Left hindlimb (tissue), 1 donor: Measurements from ENCODE around the gene FHIT.
"Not testable (repeated sequence)": the region's sequence is repeated elsewhere in the genome, so short reads cannot be mapped to it uniquely, and the experiment has no call there.

ENCODE experiments used
- DNase-seq: peaks from one replicate; pipeline ENCODE4 v3.0.0-alpha.2; 2018

The FHIT gene

DNA sequence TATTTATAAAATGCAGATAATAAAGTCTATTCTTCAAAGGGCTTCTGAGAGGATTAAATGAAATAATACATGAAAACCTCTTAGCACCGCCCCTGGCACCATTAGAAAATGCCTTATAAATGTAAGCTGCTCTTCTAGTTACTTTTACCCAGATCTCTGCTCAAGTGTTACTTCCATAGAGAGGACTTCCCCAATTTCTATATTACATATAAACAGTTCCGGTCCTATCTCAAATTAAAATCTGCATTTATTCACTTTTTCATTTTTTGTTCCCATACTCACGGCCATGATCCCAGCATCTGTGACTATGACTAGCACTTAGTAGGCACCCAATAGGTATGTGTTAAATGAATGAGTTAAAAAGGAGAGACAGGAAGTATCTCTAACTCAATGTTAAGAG, 1310.5 kb downstream of the FHIT start:
- DNase-seq = no peak

DNA sequence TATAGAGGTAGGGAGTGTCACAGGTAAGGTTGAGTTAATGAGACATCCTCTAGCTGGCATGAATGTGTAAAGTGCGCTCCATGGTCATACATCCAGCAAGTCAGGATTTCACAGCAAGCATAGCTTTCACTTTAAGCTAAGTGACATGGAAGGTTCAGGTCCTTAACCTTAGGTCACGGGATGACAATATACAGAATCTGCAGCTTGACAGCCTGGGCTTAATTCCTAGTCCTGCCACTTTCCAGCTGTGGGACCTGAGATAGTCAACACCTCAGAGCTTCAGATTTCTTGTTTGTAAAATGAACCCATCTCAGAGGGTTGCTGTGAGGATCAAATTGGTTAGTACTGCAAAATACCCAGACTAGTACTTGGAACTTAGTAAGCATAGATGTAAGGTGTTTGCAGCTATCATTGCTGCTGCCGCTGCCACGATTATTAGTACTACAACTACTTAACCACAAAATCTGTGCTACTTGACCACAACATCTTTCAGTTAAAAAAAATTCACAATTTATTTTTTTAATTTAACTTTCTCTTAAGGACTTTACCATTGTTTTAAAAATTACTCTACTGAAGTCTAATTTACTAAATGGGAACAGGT, 1311.3 kb downstream of the FHIT start:
- DNase-seq = no peak

DNA sequence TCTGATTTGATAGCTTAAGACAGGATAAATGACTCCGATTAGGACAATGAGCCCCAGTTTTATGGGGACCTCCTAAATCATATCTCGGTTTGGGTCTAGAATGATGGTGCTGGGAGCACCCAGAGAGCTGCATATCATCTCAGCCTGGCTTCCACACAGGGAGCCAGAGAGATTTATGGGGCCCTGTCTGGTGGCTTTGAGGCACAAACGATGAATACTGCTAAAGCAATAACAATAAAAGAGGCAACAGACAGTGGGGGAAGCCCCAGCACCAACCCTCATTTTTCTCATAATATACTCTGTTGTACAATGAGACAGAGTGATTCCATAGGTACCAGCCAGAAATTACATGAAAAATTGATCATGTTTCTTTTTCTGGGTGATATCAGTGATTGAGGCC, 1312.4 kb downstream of the FHIT start:
- no peak for DNase-seq

DNA sequence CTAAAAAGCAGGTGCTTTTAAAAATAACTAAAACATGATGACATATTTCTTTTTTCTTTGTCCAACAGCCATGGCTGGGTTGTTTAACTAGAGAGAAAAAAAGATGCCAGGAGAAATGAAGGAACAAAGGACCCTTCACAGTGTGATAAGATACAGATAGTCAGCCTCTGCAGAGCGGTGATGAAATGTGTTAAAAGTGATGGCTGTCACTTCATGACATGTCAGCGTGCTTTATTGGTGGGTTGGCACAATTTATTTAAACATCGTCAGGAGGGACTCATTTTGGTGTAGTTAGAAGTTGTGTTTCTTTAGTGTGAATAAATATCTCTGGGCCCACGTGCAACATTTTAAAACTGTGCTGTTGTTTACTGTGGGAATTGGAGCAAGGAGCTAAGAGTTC, 1314.1 kb downstream of the FHIT start:
- DNase-seq = no peak

DNA sequence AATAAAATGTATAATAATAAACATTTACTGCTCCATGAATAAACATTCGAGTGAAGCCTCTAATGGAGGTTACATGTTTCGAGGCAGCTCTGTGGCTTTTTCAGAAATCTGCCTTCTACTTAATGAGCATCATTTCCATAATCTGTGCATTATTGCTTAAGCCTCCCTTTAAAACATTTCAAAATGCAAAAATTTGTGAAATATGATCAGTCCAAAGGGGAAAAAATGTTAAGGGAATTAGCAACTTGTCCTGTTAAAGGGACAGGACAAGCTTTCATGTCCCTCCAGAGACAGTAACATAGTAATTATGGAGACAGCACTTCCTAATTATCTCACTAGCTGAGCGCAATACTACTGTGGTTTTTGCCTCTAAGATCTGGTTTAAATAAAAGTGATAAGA, 1314.8 kb downstream of the FHIT start:
- no peak for DNase-seq

DNA sequence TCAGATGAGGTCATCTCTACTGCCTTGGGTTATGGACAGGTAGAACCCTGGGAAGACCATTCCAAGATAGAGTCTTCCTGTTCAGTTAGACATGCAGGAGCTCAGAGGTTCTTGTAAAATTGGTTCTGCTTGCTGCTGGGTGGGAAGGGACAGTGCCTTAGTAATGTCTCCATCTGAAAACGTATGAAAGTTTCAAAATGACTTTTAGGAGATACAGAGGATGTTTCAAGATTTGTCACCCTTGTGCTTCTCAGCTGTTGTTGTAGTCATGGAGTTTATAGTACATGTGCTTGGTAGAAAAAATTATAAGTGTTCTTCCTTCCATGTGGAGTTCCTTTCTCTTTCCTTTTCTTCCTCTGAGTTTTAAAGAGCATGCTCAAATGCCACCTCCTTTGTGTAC, 1316.2 kb downstream of the FHIT start:
- DNase-seq = no peak

DNA sequence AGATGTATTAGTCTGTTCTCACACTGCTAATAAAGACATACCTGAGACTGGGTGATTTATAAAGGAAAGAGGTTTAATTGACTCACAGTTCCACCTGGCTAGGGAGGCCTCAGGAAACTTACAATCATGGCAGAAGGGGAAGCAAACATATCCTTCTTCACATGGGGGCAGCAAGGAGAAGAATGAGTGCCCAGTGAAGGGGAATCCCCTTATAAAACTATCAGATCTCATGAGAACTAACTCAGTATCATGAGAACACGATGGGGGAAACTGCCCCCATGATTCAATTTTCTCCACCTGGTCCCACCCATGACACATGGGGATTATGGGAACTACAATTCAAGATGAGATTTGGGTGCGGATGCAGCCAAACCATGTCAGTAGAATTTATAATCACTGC, 1316.7 kb downstream of the FHIT start:
- not testable (repeated sequence) for DNase-seq

DNA sequence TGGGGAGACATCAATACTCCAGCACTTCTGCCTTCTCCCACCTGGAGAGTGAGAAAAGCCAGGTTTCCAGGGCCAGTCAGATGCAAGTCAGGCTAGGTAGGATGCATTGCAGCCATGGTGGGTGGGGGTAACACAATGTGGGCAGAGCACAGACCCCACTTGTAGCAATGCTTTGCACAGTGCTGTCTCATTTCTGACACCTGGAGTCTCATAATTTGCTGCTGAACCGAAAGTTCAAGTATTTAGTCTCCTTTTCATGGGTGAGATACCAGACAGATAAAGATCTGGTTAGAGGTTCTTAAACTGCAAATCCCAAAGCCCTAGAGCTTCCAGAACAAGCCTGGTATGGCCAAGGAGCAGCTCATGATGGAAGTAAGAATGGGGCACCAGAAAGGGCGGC, 1321.1 kb downstream of the FHIT start:
- DNase-seq = no peak

DNA sequence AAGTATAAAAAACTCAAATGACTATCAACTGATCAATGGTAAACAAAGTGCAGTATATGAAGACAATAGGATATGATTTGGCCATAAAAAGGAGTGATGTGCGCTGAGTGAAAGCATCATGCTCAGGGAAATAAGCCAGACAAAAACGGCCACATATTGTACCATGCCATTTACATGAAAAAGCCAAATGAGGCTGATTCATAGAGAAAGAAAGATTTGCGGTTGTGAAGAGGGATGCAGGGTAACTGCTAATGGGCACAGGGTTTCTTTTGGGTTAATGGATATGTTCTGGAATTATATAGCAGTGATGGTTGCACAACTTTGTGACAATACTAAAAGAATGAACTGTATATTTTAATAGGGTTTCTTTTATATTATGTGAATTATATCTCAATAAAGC, 1324.2 kb downstream of the FHIT start:
- no peak for DNase-seq

DNA sequence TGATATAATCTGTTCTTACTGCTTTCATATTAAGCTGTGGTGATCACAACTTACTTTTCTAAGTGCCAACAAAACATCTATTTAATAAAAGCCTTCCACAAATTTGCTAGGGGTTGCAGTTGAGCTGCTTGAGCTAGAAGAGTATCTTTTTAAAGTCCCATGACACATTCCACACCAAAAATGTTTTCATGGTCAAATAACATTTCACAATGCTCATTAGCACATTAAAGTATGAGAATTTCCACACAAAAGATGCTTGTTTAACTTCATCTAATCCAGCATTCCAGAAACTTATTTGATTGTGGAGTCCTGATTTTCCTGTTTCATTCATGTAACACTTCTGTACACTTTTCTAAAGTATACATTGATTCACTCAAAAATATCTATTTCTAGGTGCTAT, 1325.3 kb downstream of the FHIT start:
- no peak for DNase-seq

DNA sequence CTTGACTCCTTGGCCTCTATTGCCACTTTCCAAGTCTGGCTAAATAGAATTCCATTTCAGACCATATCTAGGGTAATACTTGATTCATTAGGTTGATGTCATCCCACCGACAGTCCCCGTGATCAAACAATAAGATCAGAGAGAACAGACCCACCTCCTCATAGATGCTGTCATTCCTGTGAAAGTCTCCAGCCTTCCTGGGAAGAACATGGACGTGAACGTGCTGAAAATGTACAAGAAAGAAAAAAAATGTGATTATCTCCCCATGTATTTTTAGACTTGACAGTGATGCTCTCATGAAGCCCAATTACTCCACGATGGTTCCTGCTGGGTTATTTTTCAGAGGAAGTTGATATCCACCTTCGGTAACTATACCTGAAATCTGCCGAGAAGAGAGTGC, 1329.1 kb downstream of the FHIT start:
- no peak for DNase-seq

DNA sequence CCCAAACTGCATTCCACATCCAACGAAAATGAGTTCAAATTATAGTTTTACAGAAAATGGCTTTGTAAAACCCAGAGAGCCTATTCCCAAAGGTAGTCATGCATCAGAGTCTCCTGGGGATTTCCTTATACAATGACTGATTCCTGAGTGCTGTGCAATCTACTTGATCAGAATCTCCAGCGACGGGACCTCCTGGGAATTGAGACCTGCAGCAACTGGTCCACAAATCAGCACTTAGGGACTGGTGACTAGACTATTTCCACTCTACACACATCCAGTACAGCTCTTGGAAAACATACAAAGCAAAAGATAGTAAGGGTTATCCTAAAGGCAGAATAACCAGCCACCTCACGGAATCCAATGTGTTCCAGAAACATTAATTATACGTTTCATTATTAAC, 1330.4 kb downstream of the FHIT start:
- no peak for DNase-seq

DNA sequence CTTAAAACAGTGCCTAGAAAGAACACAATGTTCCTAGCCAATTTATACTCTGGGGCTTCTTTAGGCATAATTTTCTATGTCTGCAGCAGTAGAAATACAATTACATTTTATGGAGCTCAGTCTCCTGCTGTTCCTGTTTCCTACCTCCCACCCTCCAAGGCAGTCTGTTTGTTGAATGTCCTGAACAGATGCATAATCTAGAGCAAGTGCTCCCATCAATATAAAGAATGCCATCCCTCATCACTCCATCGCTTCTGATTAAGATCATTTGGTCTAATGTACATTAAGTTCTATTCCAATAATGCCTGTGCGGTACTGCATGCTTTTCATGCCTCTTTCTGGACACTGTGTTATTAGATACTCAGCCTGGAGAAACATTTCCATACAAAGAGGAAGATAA, 1331.7 kb downstream of the FHIT start:
- DNase-seq = no peak

DNA sequence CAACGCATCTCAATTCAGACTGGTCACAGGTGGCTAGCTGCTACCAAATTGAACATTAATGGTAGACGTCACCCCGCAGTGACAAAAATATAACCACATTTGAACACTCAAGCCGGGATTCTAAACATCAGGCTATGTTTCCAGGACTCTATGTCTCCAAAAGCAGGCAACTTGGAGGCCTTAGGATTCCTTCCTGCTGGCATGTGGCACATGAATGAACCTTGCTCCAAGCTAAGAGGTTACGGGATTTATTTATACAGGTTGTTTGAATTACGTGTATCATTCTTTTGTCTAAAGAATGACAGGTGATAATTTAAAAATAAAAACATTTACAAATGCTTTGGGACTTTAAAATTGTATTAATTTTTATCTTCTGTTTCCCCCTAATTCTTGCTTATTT, 1337.0 kb downstream of the FHIT start:
- no peak for DNase-seq

DNA sequence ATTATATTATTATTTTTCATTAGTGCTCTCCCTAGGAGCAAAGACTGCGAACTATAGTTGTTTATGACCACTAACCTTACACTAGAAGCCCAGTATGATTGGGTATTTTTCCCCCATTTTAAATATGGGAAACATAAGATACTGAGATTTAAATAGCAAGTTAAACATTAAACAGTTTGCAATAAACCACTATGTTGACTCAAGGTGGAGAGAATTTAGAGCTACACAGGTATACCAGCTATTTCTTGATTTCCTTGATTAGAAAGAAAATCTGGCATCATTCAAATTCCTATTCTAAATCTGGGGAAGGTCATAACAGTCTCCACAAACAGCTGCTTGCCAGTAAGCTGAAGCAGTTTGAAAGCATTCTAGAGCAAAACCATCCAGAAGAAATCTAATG, 1337.6 kb downstream of the FHIT start:
- no peak for DNase-seq

DNA sequence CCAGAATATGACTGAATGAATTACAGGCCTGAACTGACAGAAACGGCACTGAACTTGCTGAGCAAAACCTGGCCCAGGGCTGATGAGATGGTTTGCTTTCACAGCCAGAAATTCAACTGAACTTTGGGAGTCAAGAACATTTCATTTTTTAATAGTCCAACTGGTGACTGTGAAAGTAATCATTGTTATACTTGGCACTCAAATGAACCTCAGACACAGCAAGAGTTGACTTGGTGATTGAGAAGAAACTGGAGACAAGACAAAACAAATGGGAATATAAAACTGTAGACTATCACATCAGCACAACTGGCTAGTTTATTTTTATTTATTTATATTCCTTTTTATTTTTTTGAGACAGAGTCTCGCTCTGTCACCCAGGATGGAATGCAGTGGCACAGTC, 1342.6 kb downstream of the FHIT start:
- no peak for DNase-seq

DNA sequence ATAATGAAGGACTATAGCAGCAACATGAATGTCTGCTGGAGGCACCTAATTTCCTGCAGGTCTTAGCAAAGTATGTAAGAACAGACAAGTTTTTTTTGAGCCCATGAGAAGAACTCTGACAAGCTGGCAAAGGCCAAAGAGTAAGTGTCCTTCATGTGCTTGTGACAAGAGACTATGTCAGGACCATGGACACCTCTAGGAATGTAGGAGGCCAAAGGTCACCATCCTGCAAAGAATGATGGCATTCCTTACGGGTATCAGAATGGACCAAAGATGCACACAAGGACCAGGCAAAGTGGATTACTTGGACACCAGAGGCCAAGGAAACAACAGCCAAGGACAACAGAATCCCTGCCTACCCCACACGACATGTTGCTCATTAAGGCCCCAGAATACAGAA, 1343.0 kb downstream of the FHIT start:
- DNase-seq = no peak

DNA sequence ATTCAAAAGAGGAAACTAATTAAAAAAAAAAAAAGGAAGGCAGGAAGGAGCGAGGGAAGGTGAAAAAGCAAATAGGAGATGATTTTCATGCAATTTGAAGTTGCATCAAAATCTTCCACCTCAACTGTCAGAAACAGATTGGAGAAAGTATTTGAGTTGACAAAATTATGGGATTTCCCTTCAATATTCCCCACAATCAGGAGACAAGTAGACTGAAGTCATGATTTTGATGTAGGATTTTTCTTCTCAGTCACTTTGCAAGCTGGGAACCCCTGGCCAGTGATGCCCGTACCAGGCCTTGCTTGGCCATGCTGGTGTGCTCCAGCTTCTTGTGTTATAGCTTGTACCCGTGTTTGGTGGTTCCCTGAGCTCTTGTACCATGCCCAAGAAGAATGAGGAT, 1347.0 kb downstream of the FHIT start:
- DNase-seq = no peak

DNA sequence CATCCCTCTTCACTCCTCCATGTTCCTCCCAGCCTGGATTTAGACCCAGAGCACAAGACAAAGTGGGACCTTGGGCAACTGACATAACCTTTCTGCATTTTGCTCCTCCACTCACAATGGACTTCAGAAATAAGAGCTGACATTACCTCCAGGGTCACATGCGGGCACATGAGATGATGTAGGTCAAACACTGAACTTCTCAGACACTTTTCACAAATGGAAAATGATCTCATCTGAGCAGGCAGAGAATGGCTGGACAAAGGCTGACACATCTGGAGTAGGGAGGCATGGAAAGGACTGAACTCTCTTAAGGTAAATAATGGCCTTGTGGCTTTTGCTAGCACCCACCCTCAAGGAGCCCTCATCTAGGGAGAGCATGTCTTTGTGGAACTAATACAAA, 1352.2 kb downstream of the FHIT start:
- DNase-seq = no peak

DNA sequence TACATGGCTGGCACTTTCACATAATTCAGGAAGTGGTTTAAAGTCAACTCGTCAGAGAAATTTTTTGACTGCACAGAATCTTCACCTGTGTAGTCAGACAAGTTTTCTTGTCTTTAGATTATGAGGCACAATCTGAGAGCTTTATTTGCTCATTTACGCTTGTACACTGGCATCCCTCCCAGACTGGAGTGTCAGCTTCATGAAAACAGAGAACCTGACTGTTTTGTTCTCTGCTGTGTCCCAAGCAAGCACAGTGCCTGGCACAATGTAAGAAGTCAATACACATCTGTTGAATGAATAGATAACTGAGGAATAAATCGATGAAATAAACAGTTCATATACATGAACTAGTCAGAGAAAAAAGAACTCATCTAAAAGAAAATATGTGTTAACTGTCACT, 1355.3 kb downstream of the FHIT start:
- DNase-seq = no peak

DNA sequence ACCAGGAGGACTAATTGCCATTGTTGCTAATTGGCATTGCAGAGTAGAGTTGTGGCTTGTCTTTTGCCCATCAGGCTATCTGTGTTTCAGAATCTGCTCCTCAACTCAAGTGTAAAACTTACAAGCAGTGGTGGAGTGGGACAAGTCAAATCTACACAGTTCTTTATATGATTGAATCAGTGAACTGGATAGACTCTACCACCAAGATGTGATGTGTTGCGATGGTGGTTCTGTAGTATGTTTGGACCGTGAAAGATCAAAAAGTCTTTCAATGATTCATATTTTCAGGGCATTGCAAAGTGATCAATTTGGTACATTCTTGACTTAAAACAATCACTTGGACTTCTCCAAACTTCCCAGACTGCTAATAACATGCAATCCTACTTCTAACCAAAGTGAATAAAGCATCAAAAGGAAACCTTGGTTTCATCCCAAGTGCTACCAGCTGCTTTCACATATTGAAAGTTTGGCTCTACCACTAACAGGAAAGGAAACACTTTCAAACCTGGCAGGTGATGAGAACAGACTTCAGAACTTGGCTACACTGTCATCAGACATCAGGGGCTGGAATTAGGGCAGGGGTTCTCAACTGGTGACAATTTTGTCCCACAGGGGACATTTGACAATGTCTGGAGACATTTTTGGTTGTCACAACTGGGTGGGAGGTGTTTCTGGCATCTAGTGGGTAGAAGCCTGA, 1356.7 kb downstream of the FHIT start:
- DNase-seq = no peak

DNA sequence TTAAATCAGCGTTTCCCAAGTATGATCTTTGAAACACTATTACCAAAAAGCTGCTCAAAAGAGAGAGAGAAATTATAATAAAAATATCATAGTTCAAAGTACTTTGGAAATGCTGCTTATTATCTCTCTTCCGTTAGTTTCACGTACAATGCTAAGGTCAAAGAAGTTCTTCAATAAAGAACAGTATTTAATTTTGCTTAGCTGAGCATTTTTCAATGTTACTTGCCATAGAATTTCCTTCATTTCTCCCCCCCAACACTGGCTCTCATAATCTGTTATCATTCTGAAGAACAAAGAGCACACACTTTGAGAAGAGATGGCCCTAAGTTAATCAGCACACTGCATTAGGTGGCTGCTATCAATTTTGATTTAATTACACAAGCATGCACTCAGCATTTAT, 1360.6 kb downstream of the FHIT start:
- no peak for DNase-seq

DNA sequence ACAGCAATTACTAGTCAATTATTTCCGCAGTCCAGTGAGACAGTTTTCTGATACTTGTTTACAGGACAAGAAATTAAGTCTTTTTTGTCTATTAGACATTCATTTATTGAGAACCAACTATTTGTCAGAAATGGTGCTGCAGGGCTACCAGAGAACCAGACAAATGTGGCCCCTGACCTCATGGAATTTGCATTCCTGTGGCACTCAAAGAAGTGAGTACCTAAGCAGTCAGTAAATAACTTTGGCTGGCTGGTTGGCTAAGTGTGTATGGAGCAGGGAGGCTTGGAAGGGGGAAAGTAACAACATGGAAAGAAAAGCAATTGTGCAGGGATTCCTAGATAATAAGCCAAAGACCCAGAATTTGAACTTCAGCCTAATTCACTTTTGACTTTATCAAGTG, 1364.5 kb downstream of the FHIT start:
- no peak for DNase-seq

DNA sequence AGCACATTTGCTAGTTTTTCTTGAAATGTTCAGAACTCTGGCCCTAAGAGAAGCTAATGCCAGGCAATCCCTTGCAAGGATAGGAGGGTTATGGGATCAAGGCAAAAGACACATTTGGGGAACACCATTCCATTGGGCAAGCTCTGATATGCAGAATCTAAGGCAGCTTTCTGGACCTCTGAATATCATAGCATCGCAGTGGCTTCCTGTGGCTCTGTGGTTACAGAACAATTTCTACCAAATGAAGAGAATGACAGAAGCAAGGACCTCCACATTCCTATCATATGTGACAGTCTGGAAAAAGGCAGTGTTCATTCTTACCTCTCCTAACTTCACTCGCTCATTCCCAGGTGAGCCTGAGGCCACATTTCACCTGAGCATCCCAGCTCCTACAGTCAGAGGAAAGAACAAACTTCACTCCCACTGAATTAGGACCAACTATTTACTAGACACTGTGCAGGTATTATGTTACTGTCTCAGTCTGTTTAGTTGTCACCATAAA, 1365.3 kb downstream of the FHIT start:
- no peak for DNase-seq

DNA sequence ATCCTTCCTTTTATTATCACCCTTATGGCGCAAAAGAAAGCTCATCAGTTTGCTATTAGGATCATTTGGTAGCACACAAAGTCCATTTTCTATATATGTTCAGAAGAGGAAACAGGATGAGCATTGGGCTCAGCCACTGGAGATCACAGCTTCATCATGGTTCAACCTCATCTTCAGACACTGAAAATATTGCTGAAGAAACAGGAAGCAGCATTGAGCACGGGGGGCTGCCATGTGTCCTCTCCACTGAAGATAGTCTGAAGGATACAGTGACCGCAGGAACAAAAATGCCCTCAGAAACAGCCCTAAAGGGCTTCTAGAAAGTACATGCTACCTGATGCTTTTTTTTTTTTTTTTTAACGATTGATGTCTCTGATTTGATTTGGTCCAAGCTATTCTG, 1366.2 kb downstream of the FHIT start:
- DNase-seq = no peak
